ENCODE results near the gene PEF1. TPM values are rescaled to one million over a fixed set of nuclear protein-coding genes. Genes with fewer than 3 reads are reported as not detected.

Gene PEF1
- total RNA-seq, 4 donors from 2014 or later, result 61.5 to 101 (median 92.9) TPM

GRCh38 chr1:31614414-31615005, 30.2 kb downstream of the PEF1 start:
- H3K4me3 ChIP-seq, result no peak overlapping the region
- DNase-seq (ENCODE audit: extremely low spot score), result no peak
- intact Hi-C loops (cut with DNase I), result no loop called here
- WGBS, result 84% methylated on average over 5 of the region's 8 CpGs
- peaks cover 5 to 27% (median 17%) of the 10 kb centered on the region in 4 donors for H3K4me1 ChIP-seq
- TF ChIP-seq CTCF (IDR thresholded peaks at IDR 0.05), result no peak
- TF ChIP-seq POLR2AphosphoS5 (IDR thresholded peaks at IDR 0.05), result no peak
- H3K9me3 ChIP-seq, result no peaks in the 10 kb centered on the region
- H3K27ac ChIP-seq (replicated peaks in 1 of 4), result no peak overlapping the region
- H3K36me3 ChIP-seq, result no peaks in the 10 kb centered on the region
- peaks cover 0 to 36% (median 19%) of the 10 kb centered on the region in 4 donors for H3K27me3 ChIP-seq

DNA sequence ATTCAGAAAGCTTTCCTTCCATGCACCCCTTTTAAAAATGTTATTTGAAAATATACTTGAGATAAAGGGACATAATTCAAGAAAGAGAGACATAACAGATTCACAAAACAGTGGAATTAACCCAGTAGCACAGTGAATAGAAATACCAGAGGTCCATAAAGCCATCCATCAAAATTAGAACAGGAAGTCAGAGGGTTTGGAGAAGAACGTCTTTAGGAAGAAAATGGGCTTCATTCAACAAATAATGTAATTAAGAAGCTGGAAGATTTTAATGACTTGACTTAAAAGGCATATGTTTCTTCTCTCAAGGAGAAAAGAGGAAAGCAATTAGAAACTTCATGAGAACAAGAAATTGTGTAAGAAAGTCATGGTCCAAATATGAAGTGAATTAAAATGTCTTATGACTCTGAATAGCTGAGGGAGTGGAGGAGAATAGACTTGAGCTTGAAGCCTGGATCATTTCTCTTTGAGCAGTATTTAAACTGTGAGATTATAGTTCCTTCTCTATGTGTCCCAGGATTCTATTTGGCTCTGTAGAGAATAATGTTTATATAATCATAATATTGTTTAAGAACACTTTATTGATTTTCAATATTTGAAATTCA, 35.1 kb downstream of the PEF1 start:
- no peak for DNase-seq (ENCODE audit: extremely low spot score)
- TF ChIP-seq POLR2A (IDR thresholded peaks at IDR 0.05; ENCODE audit: low read depth) (no peak), POLR2AphosphoS5 (IDR thresholded peaks at IDR 0.05) (no peak), CTCF (IDR thresholded peaks at IDR 0.05) (no peak), EP300 (IDR thresholded peaks at IDR 0.05) (no peak)
- WGBS, result 24% methylated on average over 1 of the region's 1 CpG
- intact Hi-C loops (cut with DNase I), result no loop called here
- Histone ChIP-seq H3K27ac (replicated peaks in 1 of 4) (no peak overlapping the region), H3K9me3 (no peaks in the 10 kb centered on the region), H3K4me3 (no peak overlapping the region), H3K4me1 (peaks cover 0 to 13% (median 3%) of the 10 kb centered on the region in 4 donors), H3K36me3 (no peaks in the 10 kb centered on the region), H3K27me3 (no peaks in the 10 kb centered on the region)

DNA sequence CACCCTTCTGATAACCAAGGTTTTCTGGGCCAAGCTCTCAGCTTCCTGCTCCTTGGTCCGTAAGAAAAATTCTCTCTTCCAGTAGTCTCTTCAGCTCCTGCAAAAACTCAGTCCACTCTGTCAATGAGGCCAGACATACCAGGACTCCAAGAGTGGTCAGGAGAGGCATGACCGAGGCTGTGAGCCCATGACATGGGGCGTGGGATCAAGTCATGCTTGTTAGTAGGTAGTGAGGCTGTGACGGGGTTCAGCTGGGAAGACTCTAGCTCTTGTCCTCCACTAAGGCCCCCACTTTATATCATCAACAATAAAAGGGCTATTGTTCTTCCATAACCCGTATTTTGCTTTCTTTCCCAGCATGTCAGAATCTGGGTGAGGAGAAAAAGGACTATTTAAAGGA, 37.3 kb downstream of the PEF1 start:
- H3K27me3 ChIP-seq, result no peaks in the 10 kb centered on the region
- no peaks in the 10 kb centered on the region for H3K4me1 ChIP-seq
- H3K4me3 ChIP-seq, result no peak overlapping the region
- intact Hi-C loops (cut with DNase I), result no loop called here
- 88% methylated on average over 5 of the region's 5 CpGs for WGBS
- TF ChIP-seq POLR2A (IDR thresholded peaks at IDR 0.05; ENCODE audit: low read depth), result no peak
- no peak for TF ChIP-seq CTCF (IDR thresholded peaks at IDR 0.05)
- no peak for TF ChIP-seq EP300 (IDR thresholded peaks at IDR 0.05)
- TF ChIP-seq POLR2AphosphoS5 (IDR thresholded peaks at IDR 0.05), result no peak
- H3K27ac ChIP-seq (replicated peaks in 1 of 4), result no peak overlapping the region
- H3K9me3 ChIP-seq, result no peaks in the 10 kb centered on the region
- DNase-seq (ENCODE audit: extremely low spot score), result no peak
- no peaks in the 10 kb centered on the region for H3K36me3 ChIP-seq

DNA sequence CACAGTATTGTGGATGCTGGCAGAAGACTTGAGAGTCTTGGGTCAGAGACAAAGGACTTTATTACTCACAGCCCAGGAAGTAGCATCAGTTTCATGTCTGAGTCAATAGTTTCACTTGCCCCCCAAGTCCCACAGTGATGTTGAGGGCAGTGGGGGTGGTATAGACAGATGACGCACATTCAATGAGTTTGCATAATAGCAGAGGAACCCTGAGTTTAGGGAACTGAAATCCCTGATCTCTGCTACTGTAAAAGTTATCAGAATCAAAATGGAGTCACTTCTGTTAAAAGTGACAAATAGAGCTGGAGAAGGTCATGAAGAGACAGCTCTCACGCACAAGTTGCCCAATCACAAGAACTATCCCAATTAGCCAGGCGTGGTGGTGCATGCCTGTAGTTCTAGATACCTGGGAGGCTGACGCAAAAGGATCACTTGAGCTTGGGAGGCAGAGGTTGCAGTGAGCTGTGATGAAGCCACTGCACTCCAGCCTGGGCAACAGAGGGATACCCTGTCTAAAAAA, 38.7 kb downstream of the PEF1 start:
- WGBS, result 69% methylated on average over 4 of the region's 4 CpGs
- no peaks in the 10 kb centered on the region for H3K9me3 ChIP-seq
- no peak overlapping the region for H3K4me3 ChIP-seq
- H3K36me3 ChIP-seq, result no peaks in the 10 kb centered on the region
- H3K4me1 ChIP-seq, result no peaks in the 10 kb centered on the region
- intact Hi-C loops (cut with DNase I), result no loop called here
- no peak for TF ChIP-seq CTCF (IDR thresholded peaks at IDR 0.05)
- TF ChIP-seq EP300 (IDR thresholded peaks at IDR 0.05), result no peak
- TF ChIP-seq POLR2A (IDR thresholded peaks at IDR 0.05; ENCODE audit: low read depth), result no peak
- TF ChIP-seq POLR2AphosphoS5 (IDR thresholded peaks at IDR 0.05), result no peak
- no peak overlapping the region for H3K27ac ChIP-seq (replicated peaks in 1 of 4)
- no peak for DNase-seq (ENCODE audit: extremely low spot score)
- H3K27me3 ChIP-seq, result no peaks in the 10 kb centered on the region
